ENCODE measurements around the gene HOXA10. TPM values are rescaled to one million over a fixed set of nuclear protein-coding genes. Genes with fewer than 3 reads are reported as not detected.

The HOXA10 gene
- total RNA-seq, 4 donors from 2014 or later, result 4.0 TPM; not detected in 3

- Histone ChIP-seq H3K4me1 (peaks cover 6 to 30% of the 10 kb centered on the region in 2 donors), H3K36me3 (no peaks in the 10 kb centered on the region), H3K9me3 (no peaks in the 10 kb centered on the region), H3K27ac (no peak overlapping the region), H3K4me3 (replicated peaks in 1 of 3) (no peak overlapping the region), H3K27me3 (peaks cover 63% of the 10 kb centered on the region)
- no peak for DNase-seq
- 19 to 22% methylated on average over 4 of the region's 4 CpGs for WGBS, 2 donors
- intact Hi-C loops (cut with DNase I), result loop anchor here (10.0 kb wide), 1 partner anchor 721 kb away; no protein-coding TSS in a partner anchor
- TF ChIP-seq, protein P1, sequence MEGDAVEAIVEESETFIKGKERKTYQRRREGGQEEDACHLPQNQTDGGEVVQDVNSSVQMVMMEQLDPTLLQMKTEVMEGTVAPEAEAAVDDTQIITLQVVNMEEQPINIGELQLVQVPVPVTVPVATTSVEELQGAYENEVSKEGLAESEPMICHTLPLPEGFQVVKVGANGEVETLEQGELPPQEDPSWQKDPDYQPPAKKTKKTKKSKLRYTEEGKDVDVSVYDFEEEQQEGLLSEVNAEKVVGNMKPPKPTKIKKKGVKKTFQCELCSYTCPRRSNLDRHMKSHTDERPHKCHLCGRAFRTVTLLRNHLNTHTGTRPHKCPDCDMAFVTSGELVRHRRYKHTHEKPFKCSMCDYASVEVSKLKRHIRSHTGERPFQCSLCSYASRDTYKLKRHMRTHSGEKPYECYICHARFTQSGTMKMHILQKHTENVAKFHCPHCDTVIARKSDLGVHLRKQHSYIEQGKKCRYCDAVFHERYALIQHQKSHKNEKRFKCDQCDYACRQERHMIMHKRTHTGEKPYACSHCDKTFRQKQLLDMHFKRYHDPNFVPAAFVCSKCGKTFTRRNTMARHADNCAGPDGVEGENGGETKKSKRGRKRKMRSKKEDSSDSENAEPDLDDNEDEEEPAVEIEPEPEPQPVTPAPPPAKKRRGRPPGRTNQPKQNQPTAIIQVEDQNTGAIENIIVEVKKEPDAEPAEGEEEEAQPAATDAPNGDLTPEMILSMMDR (IDR thresholded peaks at IDR 0.05), result no peak
- no peak for TF ChIP-seq POLR2A (IDR thresholded peaks at IDR 0.05)
Observed at GRCh38 chr7:27203964-27204594, 30.0 kb upstream of the HOXA10 start.

DNA sequence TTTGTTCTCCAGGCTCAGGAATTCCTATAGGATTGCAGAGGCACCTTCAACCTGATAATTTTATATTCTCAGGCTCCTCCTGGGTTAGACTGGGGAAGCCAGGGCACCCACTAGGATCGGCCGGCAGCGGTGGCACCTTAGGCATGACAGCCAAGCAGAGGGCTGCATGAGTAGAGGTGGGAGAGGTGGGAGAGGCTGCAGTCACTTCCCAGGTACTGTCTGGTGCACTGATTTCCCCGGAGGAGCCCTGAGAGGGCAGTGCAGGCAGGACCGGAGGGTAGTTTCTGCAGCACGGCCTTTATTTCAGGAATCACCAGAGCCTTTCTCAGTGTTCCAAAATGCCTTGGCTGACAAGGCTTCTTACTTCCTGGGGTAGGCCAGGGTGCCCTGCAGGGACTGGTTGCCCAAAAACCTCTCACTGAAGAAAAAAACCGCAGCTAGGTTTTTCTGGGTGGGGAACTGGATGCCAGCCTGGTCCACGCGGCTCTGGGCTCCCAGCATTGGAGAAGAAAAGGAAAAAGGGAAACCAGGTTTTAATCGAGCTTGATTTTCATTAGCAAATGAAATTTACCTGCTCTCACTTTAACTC is 29.3 kb upstream of the HOXA10 start:
- no peak overlapping the region for H3K27ac ChIP-seq
- DNase-seq, result no peak
- TF ChIP-seq POLR2A (IDR thresholded peaks at IDR 0.05), result no peak
- TF ChIP-seq, protein P1 (IDR thresholded peaks at IDR 0.05), result no peak
- WGBS, 2 donors, result 23 to 25% methylated on average over 8 to 10 of the region's 10 CpGs
- H3K4me3 ChIP-seq (replicated peaks in 1 of 3), result no peak overlapping the region
- intact Hi-C loops (cut with DNase I), result loop anchor here (10.0 kb wide), 1 partner anchor 721 kb away; no protein-coding TSS in a partner anchor
- no peaks in the 10 kb centered on the region for H3K9me3 ChIP-seq
- H3K4me1 ChIP-seq, result peaks cover 9 to 37% of the 10 kb centered on the region in 2 donors
- H3K36me3 ChIP-seq, result no peaks in the 10 kb centered on the region
- peaks cover 67% of the 10 kb centered on the region for H3K27me3 ChIP-seq

DNA sequence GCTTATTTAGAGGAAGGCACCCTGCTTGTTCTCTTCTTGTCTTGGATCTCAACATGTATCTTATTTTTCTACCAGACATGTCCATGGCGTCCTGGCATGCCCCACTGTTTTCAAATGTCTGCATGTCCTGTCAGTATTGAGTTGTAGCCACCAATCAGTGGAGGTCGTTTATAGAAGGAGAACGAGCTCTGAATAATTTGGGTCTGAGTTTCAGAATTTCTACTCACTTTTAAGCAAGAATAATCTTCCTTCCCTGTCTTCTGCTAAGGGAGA is 28.7 kb upstream of the HOXA10 start:
- no peak for TF ChIP-seq POLR2A (IDR thresholded peaks at IDR 0.05)
- TF ChIP-seq, protein P1 (IDR thresholded peaks at IDR 0.05), result no peak
- 16 to 19% methylated on average over 3 of the region's 3 CpGs for WGBS, 2 donors
- Histone ChIP-seq H3K27ac (no peak overlapping the region), H3K27me3 (peaks cover 69% of the 10 kb centered on the region), H3K4me1 (peaks cover 9 to 39% of the 10 kb centered on the region in 2 donors), H3K36me3 (no peaks in the 10 kb centered on the region), H3K4me3 (replicated peaks in 1 of 3) (no peak overlapping the region), H3K9me3 (no peaks in the 10 kb centered on the region)
- no peak for DNase-seq
- intact Hi-C loops (cut with DNase I), result loop anchor here (10.0 kb wide), 1 partner anchor 722 kb away; no protein-coding TSS in a partner anchor

DNA sequence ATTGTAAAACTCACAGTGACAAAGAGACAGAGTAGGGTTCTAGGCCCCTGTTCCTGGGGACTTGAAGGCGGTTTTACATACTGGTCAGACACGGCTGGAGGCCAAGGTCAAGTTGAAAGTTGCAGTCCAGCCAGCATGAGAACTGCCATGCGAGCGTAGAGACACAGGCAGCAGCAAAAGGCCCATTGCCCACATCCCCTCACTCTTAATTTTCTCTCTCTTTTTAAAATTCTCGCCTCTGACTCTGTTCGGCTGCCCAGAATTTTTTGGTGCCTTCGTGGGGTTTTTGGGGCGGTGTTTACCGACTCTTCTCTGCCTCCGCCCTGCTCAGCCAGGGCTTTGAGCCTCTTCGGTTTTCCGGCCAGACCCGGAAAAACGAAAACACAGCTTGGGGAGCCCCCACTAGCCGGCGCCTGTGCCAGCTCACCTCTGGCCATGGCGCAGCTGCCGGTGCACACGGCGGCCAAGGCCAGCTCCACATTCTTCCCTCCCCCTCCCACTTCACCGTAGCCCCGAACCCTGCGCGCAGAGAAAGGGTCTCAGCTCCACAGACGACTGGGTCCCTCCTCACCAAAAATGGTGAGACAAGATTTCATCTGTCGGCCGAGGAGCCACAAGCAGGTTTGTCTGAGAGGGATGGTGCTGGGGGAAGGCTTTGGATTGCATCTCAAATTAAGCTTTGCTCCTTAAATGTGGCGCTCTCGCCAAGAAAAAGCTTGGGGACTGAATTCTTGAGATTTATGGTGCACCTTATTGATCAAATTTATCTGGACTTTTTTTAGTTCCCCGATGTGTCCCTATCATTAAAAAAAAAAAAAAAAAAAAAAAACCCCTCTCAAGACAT is 28.1 kb upstream of the HOXA10 start:
- no peak for TF ChIP-seq POLR2A (IDR thresholded peaks at IDR 0.05)
- TF ChIP-seq, protein P1 (IDR thresholded peaks at IDR 0.05), result no peak
- peaks cover 75% of the 10 kb centered on the region for H3K27me3 ChIP-seq
- no peaks in the 10 kb centered on the region for H3K36me3 ChIP-seq
- no peak for DNase-seq
- peaks cover 9 to 39% of the 10 kb centered on the region in 2 donors for H3K4me1 ChIP-seq
- intact Hi-C loops (cut with DNase I), result loop anchor here (10.0 kb wide), 1 partner anchor 723 kb away; no protein-coding TSS in a partner anchor
- H3K9me3 ChIP-seq, result no peaks in the 10 kb centered on the region
- WGBS, 2 donors, result 17 to 24% methylated on average over 22 to 29 of the region's 30 CpGs
- no peak overlapping the region for H3K27ac ChIP-seq
- no peak overlapping the region for H3K4me3 ChIP-seq (replicated peaks in 1 of 3)

All from thyroid gland (tissue), 4 donors.